K562 (cell line): ENCODE data around the gene URAD. TPM values are rescaled to one million over a fixed set of nuclear protein-coding genes. Genes with fewer than 3 reads are reported as not detected.

Experiments
- ATAC-seq: fragments of 200-7000 bp; cut with Tn5 transposase; 3 replicates; pipeline ENCODE4 v1.9.1; 2020; ENCODE audit warnings: moderate library complexity
- BruUV-seq: library from RNA; stranded (reverse); fragments of 400-500 nt; replicated peaks from 2 replicates; lab custom pipeline; 2021; lab: Mats Ljungman, UMichigan
- CTCF ChIA-PET: fragments of 300-600 bp; formaldehyde crosslinking; extraction: SDS; loops from one replicate; lab custom pipeline; 2021; ENCODE audit warnings: low intra/inter-chr PET ratio; lab: Yijun Ruan, JAX
- POLR2A ChIA-PET: fragments of 300-600, 350-650 bp; sonication (Branson Sonifier 250); formaldehyde crosslinking; extraction: SDS; loops from one replicate; lab custom pipeline; 2021; ENCODE audit warnings: antibody characterized with exemption, inconsistent platforms; lab: Yijun Ruan, JAX
- DNase-seq, 4 experiments: peaks; one replicate each; pipeline versions ENCODE4 v3.0.0 to v3.0.0-alpha.2; 2011 to 2018; ENCODE audit warnings: low spot score in 3 of 4, mixed read lengths in 3 of 4; ENCODE audit errors: extremely low read depth in 1 of 4
- FAIRE-seq: peaks from 2 replicates; lab custom pipeline; 2011; peaks lifted over from hg19 to GRCh38; lab: Jason Lieb, UNC
- H2AFZ ChIP-seq: 2 replicates; pipeline ENCODE4 v1.6.0; 2011; ENCODE audit warnings: low read depth, low read length, control low read depth, inconsistent platforms
- H3K27ac ChIP-seq: fragments of 200-600 bp; 3 replicates; pipeline ENCODE4 v1.8.0; 2011; ENCODE audit warnings: low read depth, mild to moderate bottlenecking, control low read depth, inconsistent platforms, low read length, moderate library complexity, mixed read lengths; ENCODE audit errors: extremely low read depth
- H3K27me3 ChIP-seq, 2 experiments: fragments of 300-600 bp in 1 of 2; 2 replicates in 1 of 2; 3 replicates in 1 of 2; pipeline versions ENCODE4 v1.6.0 to v1.8.0; 2011; ENCODE audit warnings: inconsistent platforms in 2 of 2, low read length in 2 of 2, mild to moderate bottlenecking in 1 of 2, mixed read lengths in 1 of 2, moderate library complexity in 1 of 2; ENCODE audit not compliant: control insufficient read depth in 2 of 2, insufficient read depth in 2 of 2
- H3K36me3 ChIP-seq: fragments of 300-600 bp; 3 replicates; pipeline ENCODE4 v1.8.0; 2011; ENCODE audit warnings: mild to moderate bottlenecking, low read length, inconsistent platforms; ENCODE audit not compliant: control insufficient read depth, insufficient read depth
- H3K4me1 ChIP-seq, 2 experiments: fragments of 200-600 bp in 1 of 2; replicated peaks in 1 of 2; 2 replicates in 1 of 2; 3 replicates in 1 of 2; pipeline versions ENCODE4 v1.5.1 to v1.8.0; 2011; ENCODE audit warnings: inconsistent platforms in 2 of 2, low read length in 2 of 2, mild to moderate bottlenecking in 1 of 2, mixed read lengths in 1 of 2, moderate library complexity in 1 of 2; ENCODE audit not compliant: control insufficient read depth in 2 of 2, insufficient read depth in 2 of 2
- H3K4me2 ChIP-seq: 2 replicates; pipeline ENCODE4 v1.6.1; 2011; ENCODE audit warnings: low read length, control low read depth, inconsistent platforms, mixed read lengths; ENCODE audit not compliant: insufficient read depth
- H3K4me3 ChIP-seq: fragments of 200-600 bp; sonication (generic), shearing (Covaris generic); 2 replicates; pipeline ENCODE4 v1.5.1; 2016; ENCODE audit warnings: control low read depth, inconsistent platforms
- H3K79me2 ChIP-seq: fragments of 200-600 bp; 3 replicates; pipeline ENCODE4 v1.8.0; 2011; ENCODE audit warnings: low read length, inconsistent platforms; ENCODE audit not compliant: control insufficient read depth, insufficient read depth
- H3K9ac ChIP-seq, 2 experiments: 2 replicates each; pipeline versions ENCODE4 v1.6.0 to v1.6.1; 2011; ENCODE audit warnings: low read depth in 2 of 2, low read length in 2 of 2, control low read depth in 1 of 2, inconsistent platforms in 1 of 2, mild to moderate bottlenecking in 1 of 2, mixed read lengths in 1 of 2; ENCODE audit not compliant: insufficient read depth in 1 of 2
- H3K9me1 ChIP-seq: one replicate; pipeline ENCODE4 v1.6.0; 2011; ENCODE audit warnings: inconsistent platforms, mild to moderate bottlenecking, low read length, moderate library complexity; ENCODE audit not compliant: control insufficient read depth, insufficient read depth
- H3K9me3 ChIP-seq: replicated peaks from 2 replicates; pipeline ENCODE4 v1.5.1; 2011; ENCODE audit warnings: low read depth, low read length, inconsistent platforms; ENCODE audit not compliant: control insufficient read depth, insufficient read depth
- H4K20me1 ChIP-seq: replicated peaks from 2 replicates; pipeline ENCODE4 v1.6.1; 2011; ENCODE audit warnings: low read length, inconsistent platforms, mixed read lengths; ENCODE audit not compliant: control insufficient read depth, insufficient read depth
- CTCF ChIP-seq, 3 experiments: IDR thresholded peaks in 2 of 3; conservative IDR thresholded peaks in 1 of 3; 2 replicates each; pipeline ENCODE4 v1.5.1; 2011 to 2012; ENCODE audit warnings: low read length in 3 of 3, mild to moderate bottlenecking in 3 of 3, control low read depth in 2 of 3, improper control_type of control experiment in 1 of 3, inconsistent platforms in 1 of 3, low read depth in 1 of 3, mixed read lengths in 1 of 3, moderate library complexity in 1 of 3; ENCODE audit not compliant: insufficient read depth in 2 of 3
- FOXA3 ChIP-seq, 2 experiments: fragments of 450-650 bp in 1 of 2; sonication (generic) in 1 of 2; formaldehyde crosslinking; IDR thresholded peaks in 1 of 2; conservative IDR thresholded peaks in 1 of 2; 2 replicates each; pipeline versions ENCODE4 v1.4.0 to v1.8.0; 2020 to 2022; ENCODE audit warnings: mild to moderate bottlenecking in 2 of 2, missing genetic modification reagents in 1 of 2
- GABPA ChIP-seq: fragments of 200-800 bp; sonication (Bioruptor generic); conservative IDR thresholded peaks from 2 replicates; pipeline ENCODE4 v1.6.1; 2016; ENCODE audit warnings: low read depth, missing genetic modification characterization, missing compliant biosample characterization
- PTBP1 ChIP-seq: fragments of 200-400 bp; formaldehyde crosslinking; IDR thresholded peaks from 2 replicates; pipeline ENCODE4 v1.6.1; 2017; ENCODE audit warnings: low read depth, low read length
- RAD21 ChIP-seq, 2 experiments: fragments of 250-450 bp in 1 of 2; fragments of 450-650 bp in 1 of 2; sonication (Bioruptor Pico) in 1 of 2; formaldehyde crosslinking in 1 of 2; IDR thresholded peaks in 1 of 2; conservative IDR thresholded peaks in 1 of 2; 2 replicates each; pipeline versions ENCODE4 v1.4.0 to v1.8.0; 2020 to 2022; ENCODE audit warnings: mild to moderate bottlenecking in 2 of 2, moderate library complexity in 1 of 2
- SLC30A9 ChIP-seq: fragments of 250-450 bp; sonication (Bioruptor Pico); IDR thresholded peaks from 2 replicates; pipeline ENCODE4 v1.8.0; 2022; ENCODE audit warnings: mild to moderate bottlenecking, moderate library complexity
- XRCC3 ChIP-seq: fragments of 450-650 bp; IDR thresholded peaks from 2 replicates; pipeline ENCODE4 v1.6.1; 2017; ENCODE audit warnings: mild to moderate bottlenecking, moderate library complexity
- ZBTB8A ChIP-seq: fragments of 450-650 bp; IDR thresholded peaks from 2 replicates; pipeline ENCODE4 v1.6.1; 2018; ENCODE audit warnings: mild to moderate bottlenecking, moderate library complexity; ENCODE audit not compliant: partially characterized antibody
- ZNF224 ChIP-seq: sonication (generic); formaldehyde crosslinking; IDR thresholded peaks from 2 replicates; pipeline ENCODE4 v1.8.0; 2022; ENCODE audit warnings: mild to moderate bottlenecking, missing genetic modification reagents
- ZNF79 ChIP-seq: fragments of 250-450 bp; sonication (Bioruptor Pico); IDR thresholded peaks from 2 replicates; pipeline ENCODE4 v1.4.0; 2020; ENCODE audit warnings: low read depth, mild to moderate bottlenecking, moderate library complexity
- WGBS: fragments of 100-300 bp; shearing (Covaris generic); methylation state at CpG from one replicate; pipeline ENCODE4 v1.1.6; 2016; ENCODE audit warnings: low coverage, mixed read lengths; ENCODE audit not compliant: insufficient coverage; ENCODE audit errors: missing lambda C conversion rate; 5-methylcytosine and 5-hydroxymethylcytosine counted together
- in situ Hi-C: fragments of 300-500 bp; cut with MboI; formaldehyde crosslinking; loops from 4 replicates; pipeline ENCODE4 v1.15.0; 2018; ENCODE audit warnings: inconsistent platforms, mixed read lengths
- intact Hi-C: fragments of 100-400 bp; cut with micrococcal nuclease; formaldehyde crosslinking; loops from 2 replicates; pipeline ENCODE4 v1.14.2; 2022
- polyA plus RNA-seq, 8 experiments: library from polyadenylated mRNA; depleted of rRNA in 4 of 8; stranded (reverse) in 5 of 8; unstranded in 3 of 8; fragments of >200 nt; fragmentation: Nextera tagmentation in 2 of 8; fragmentation: Illumina TruSeq in 1 of 8; extraction: Ambion mirVana in 2 of 8; extraction: Trizol in 1 of 8; gene quantifications; 2 replicates each; pipeline versions ENCODE4 v1.2.1 to v1.2.3, GENCODE V29; 2011 to 2014; ENCODE audit warnings: inconsistent platforms in 1 of 8, missing spikeins in 1 of 8
- total RNA-seq, 7 experiments: library from RNA; depleted of rRNA in 6 of 7; stranded (reverse); fragments of >200 nt in 6 of 7; fragmentation: Illumina TruSeq in 2 of 7; extraction: Trizol in 2 of 7; gene quantifications; 2 replicates each; pipeline versions ENCODE4 v1.2.1 to v1.2.3, GENCODE V29; 2011 to 2021; ENCODE audit warnings: low replicate concordance in 1 of 7
- TF ChIP-seq, protein P1 (sequence below): fragments of 450-650 bp; IDR thresholded peaks from 2 replicates; pipeline ENCODE4 v1.6.1; 2016

The URAD gene
- total and polyA plus RNA-seq, 9 of the 15 experiments (the other 6 are each of a cell fraction or from before 2014, with no cell fraction given): not detected

DNA sequence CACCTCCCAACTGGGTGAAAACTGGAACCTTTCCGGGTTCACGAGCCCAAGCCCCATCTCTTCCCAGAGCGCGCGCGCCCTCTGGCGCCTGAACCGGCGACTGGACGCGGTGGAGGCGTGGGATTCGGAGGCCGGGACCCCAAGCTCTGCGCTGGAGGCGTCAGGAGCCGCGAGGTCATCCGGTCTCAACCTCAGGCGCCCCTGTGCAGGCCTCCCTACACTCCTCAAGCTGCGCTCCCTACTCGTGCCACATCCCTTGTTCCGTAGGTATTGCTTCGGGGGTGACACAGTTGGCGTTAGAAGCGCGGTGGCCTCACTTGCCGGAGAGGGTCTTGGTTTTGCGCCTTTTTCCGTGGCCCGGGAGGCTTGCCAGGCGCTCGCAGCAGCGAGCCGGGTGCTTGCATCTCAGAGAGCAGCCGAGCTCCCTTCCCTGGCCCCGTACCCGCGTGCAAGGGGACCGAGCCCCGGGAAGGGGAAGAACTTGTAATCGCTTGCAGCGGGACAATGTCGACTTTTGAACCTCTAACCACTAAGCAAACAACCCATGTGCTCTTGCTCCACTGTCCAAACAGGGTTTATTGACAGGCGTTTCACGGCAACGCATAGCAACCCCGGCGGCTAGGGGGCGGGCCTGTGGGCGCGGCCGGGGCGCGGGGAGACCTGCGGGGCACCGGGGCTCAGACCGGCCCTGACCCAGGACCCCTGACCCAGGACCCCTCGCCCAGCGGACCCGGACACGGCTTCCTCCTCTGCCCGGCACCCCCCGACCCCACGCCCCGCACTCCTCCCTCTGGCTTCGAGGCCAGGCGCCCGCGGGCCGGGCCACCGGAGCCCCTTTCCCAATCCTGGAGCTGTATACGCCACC, 27.9 kb downstream of the URAD start:
- no peaks in the 10 kb centered on the region for H3K9me1 ChIP-seq
- no peaks in the 10 kb centered on the region; the same call in 1 of the 2 replicates for H4K20me1 ChIP-seq
- WGBS: 14% methylated on average over 22 of the region's 73 CpGs
- in situ Hi-C loops: loop anchor here (25.0 kb wide), 1 partner anchor 448 kb away; no protein-coding TSS in a partner anchor
- ChIA-PET POLR2A (no interaction called here), CTCF (no interaction called here)
- intact Hi-C loops: no loop called here
- FAIRE-seq (no peak), DNase-seq (peak; percentile 35 to 43 (median 36)), ATAC-seq (peak; percentile 76)
- peaks cover 2 to 32% of the 10 kb centered on the region in 2 experiments; a peak in 3 of 5 replicates for H3K27me3 ChIP-seq
- no TSS peak for BruUV-seq
- no peaks in the 10 kb centered on the region for H3K36me3 ChIP-seq
- no peaks in the 10 kb centered on the region for H3K79me2 ChIP-seq
- H3K9ac ChIP-seq: no peak overlapping the region
- H3K9me3 ChIP-seq: no peaks in the 10 kb centered on the region
- H3K27ac ChIP-seq: no peak overlapping the region
- no peak overlapping the region for H3K4me3 ChIP-seq
- no peak overlapping the region for H2AFZ ChIP-seq
- no peak overlapping the region; the same call in 1 of the 2 replicates for H3K4me2 ChIP-seq
- H3K4me1 ChIP-seq: peaks cover 0 to 13% of the 10 kb centered on the region in 2 experiments; a peak in 2 of 5 replicates
- TF ChIP-seq, protein P1, sequence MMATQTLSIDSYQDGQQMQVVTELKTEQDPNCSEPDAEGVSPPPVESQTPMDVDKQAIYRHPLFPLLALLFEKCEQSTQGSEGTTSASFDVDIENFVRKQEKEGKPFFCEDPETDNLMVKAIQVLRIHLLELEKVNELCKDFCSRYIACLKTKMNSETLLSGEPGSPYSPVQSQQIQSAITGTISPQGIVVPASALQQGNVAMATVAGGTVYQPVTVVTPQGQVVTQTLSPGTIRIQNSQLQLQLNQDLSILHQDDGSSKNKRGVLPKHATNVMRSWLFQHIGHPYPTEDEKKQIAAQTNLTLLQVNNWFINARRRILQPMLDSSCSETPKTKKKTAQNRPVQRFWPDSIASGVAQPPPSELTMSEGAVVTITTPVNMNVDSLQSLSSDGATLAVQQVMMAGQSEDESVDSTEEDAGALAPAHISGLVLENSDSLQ: peak; percentile 76
- TF ChIP-seq ZNF224 (CRISPR knock-in tag): no peak
- peak in 1 of 2 experiments; percentile 47; a peak in 2 of 4 replicates for TF ChIP-seq RAD21 (CRISPR knock-in tag; conservative IDR thresholded peaks at IDR 0.05 in 1 of 2, IDR thresholded peaks at IDR 0.05 in 1 of 2)
- TF ChIP-seq PTBP1: no peak
- TF ChIP-seq ZNF79 (CRISPR knock-in tag): no peak
- no peak for TF ChIP-seq GABPA (tag)
- peak; percentile 60 to 95 for TF ChIP-seq FOXA3 (CRISPR knock-in tag; conservative IDR thresholded peaks at IDR 0.05 in 1 of 2, IDR thresholded peaks at IDR 0.05 in 1 of 2)
- TF ChIP-seq SLC30A9 (CRISPR knock-in tag): no peak
- no peak for TF ChIP-seq XRCC3
- no peak for TF ChIP-seq ZBTB8A
- peak; percentile 29 to 42 (median 37); a peak in 4 of 6 replicates for TF ChIP-seq CTCF (IDR thresholded peaks at IDR 0.05 in 2 of 3, conservative IDR thresholded peaks at IDR 0.05 in 1 of 3; ENCODE audit: insufficient read depth in 2 of 3, low read depth in 1 of 3, low read length in 3 of 3)
